HG02885 (cell line): ENCODE data around the gene CNPPD1.
A peak's percentile ranks its signal among the peaks of the same experiment; 100 is the strongest.

Experiments
- ATAC-seq: cut with Tn5 transposase; IDR thresholded peaks from one replicate; pipeline ENCODE4 v1.9.1; 2021; ENCODE audit warnings: mild to moderate bottlenecking; ENCODE audit not compliant: unreplicated experiment, poor library complexity

CNPPD1 gene

GRCh38 chr2:219181531-219181930 lies 4.8 kb upstream of the CNPPD1 start:
- no peak for ATAC-seq

- no peak for ATAC-seq
Measured at GRCh38 chr2:219180961-219181360, 4.2 kb upstream of the CNPPD1 start.

GRCh38 chr2:219179601-219180465 lies 3.1 kb upstream of the CNPPD1 start:
- ATAC-seq, result no peak

- peak; percentile 23 for ATAC-seq
Measured at GRCh38 chr2:219178377-219179175, 1.9 kb upstream of the CNPPD1 start.

GRCh38 chr2:219177552-219178376 lies 1.0 kb upstream of the CNPPD1 start, which contains the start of gene RETREG2:
RETREG2 (plus strand) TSS chr2:219178275; CDS start chr2:219178353, 78 bp downstream.
- ATAC-seq, result peak; percentile 47

GRCh38 chr2:219175928-219176817 lies 552 bp downstream of the CNPPD1 start:
- peak; percentile 22 for ATAC-seq

GRCh38 chr2:219175486-219175885 lies 1.2 kb downstream of the CNPPD1 start:
- ATAC-seq, result no peak

GRCh38 chr2:219174801-219175200 lies 1.9 kb downstream of the CNPPD1 start:
- no peak for ATAC-seq

- no peak for ATAC-seq
Measured at GRCh38 chr2:219174146-219174545, 2.6 kb downstream of the CNPPD1 start.

- no peak for ATAC-seq
Measured at GRCh38 chr2:219173176-219173575, 3.5 kb downstream of the CNPPD1 start.

GRCh38 chr2:219172231-219173154 lies 4.2 kb downstream of the CNPPD1 start:
- no peak for ATAC-seq

GRCh38 chr2:219171231-219171651 lies 5.5 kb downstream of the CNPPD1 start:
- peak; percentile 47 for ATAC-seq

GRCh38 chr2:219169930-219170654 lies 6.6 kb downstream of the CNPPD1 start, which contains the start of gene SLC23A3:
SLC23A3 (minus strand) TSS chr2:219170029; CDS start chr2:219169984, 45 bp downstream.
- no peak for ATAC-seq

GRCh38 chr2:219168932-219169331 lies 7.8 kb downstream of the CNPPD1 start:
- no peak for ATAC-seq

- no peak for ATAC-seq
Measured at GRCh38 chr2:219168526-219168925, 8.2 kb downstream of the CNPPD1 start.

GRCh38 chr2:219167997-219168396 lies 8.7 kb downstream of the CNPPD1 start:
- no peak for ATAC-seq

- ATAC-seq, result no peak
Measured at GRCh38 chr2:219165058-219165911, 11.4 kb downstream of the CNPPD1 start.
